ENCODE measurements around the gene DCLK2.

DCLK2 gene

DNA sequence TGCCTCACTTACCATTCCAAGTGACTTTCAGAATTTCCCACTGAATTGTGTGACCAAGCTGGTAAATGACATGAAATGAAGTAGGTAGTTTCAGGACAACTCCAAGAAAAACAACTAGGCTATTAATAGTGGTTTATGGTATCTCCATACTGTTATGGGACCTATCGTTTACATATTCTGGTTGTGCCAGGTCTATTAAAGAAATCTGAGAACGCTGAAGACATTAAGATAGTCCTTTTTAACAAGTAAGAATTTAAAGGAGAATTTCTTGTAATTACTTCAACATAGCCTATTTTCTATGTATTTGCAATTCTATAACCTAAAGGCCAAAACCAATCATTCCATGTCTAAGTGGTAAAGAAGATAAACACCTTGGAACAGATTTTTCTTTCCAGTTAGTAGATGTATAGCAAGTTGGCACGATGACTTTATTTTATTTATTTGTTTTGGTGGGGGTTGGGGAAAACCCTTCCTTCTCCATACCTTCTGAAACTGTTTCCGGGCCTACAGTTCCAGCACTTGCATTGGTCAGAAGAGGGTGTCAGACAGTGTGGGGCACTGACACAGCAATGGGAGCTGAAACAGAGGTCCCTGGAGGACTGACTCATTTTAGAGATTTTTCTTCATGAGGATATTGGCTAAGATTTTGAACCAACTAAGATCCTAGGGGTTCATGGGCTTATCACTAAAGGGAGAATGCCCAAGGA is 7.6 kb upstream of the DCLK2 start:
- no peak for DNase-seq

DNA sequence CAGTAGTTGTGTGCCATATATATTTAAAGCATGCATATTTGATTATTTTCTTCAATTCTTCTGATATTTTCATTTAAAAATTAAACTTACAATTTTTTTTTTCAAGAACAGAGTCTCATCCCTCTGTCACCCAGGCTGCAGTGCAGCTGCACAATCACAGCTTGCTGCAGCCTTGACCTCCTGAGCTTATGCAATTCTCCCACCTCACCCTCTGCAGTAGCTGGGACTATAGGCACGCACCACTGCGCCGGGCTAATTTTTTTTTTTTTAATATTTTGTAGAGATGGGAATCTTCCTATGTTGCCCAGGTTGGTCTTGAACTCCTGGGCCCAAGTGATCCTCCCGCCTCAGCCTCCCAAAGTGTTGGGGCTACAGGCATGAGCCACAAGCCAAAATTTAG is 5.8 kb upstream of the DCLK2 start:
- no peak for DNase-seq

DNA sequence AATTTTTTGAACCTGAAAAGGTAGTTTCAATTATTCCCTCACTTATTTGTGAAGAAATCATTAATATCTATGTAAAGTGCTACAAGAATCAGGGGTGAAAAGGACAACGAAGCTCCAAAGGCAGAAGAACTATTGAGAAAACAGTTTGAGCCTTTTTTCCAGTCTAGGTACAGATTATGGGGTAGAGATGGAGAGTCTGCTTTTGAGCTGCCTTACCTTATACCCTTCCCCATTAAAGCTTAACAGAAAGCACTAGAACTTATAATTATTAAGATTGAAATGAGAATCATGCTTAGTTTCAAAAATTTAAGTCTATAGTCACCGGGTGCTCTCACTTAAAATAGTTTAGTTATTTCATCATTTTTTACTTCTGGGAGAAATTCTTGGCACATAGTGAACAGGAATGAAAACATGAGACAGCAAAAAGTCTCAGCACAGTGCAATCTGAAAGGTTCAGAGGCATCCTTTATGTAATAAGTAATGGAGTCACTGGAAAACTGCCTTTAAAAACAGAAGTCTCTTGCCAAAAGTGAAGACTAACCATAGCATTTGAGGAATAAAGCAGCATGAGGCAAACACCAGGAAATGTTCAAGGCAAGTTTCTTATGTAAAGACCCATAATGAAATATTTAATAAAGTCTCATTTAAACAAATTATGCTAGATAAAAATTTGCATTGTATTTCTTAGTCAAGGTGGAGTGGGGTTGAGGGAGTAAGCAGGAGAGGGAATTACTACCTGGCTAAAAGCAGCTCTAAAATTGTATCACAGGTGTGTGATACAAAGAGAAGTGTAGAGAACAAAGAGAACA is 5.1 kb upstream of the DCLK2 start:
- peak; percentile 62 for DNase-seq

DNA sequence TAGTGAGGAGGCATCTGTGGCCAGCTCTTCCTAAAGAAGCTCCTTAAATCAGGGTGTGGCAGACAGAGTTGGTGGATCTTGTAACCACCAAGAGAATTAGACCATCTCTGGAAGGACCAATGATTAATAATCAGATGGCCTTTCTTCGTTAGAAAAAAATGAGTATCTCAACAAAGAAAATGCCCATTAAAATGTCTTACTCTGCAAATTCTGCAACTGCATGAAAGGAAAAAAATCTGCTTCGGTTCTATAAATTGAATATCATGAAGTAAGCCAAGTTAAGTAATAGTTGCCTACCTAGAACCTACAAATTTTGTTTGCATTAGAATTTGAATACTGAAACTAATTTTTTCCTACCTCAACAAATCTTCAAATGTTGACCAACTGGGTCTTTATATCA is 4.2 kb upstream of the DCLK2 start:
- no peak for DNase-seq

DNA sequence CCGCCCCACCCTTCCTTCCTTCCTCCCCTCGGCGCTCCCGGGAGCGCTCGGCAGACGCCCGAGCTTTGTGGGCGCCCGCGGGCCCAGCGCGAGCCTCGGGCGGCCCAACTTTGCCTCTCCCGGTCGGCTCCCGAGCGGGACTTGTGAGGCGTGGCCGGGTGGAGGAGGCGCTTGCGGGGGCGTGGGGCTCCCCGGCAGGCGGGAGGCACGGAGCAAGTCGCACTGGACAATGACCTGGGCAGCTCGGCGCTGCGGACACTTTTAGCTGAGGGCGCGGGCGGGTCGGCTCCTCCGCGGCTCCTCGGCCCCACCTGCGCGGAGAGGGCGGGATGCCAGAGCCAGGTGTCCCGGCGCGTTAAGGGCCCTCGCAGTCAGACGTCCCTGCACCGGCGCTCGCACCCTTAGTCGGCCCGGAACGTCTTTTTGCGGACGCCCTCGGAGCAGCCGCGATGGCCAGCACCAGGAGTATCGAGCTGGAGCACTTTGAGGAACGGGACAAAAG is 385 bp downstream of the DCLK2 start:
- peak; percentile 38 for DNase-seq

DNA sequence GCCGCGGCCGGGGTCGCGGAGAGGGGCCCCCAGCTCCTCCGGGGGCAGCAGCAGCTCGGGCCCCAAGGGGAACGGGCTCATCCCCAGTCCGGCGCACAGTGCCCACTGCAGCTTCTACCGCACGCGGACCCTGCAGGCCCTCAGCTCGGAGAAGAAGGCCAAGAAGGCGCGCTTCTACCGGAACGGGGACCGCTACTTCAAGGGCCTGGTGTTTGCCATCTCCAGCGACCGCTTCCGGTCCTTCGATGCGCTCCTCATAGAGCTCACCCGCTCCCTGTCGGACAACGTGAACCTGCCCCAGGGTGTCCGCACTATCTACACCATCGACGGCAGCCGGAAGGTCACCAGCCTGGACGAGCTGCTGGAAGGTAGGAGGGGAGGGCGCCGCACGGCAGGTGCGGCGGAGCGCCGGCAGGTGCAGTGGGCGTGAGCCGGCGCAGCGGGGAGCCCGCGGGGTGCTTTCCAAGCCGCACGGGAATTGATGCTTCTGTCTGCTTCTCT is 886 bp downstream of the DCLK2 start:
- DNase-seq = no peak

DNA sequence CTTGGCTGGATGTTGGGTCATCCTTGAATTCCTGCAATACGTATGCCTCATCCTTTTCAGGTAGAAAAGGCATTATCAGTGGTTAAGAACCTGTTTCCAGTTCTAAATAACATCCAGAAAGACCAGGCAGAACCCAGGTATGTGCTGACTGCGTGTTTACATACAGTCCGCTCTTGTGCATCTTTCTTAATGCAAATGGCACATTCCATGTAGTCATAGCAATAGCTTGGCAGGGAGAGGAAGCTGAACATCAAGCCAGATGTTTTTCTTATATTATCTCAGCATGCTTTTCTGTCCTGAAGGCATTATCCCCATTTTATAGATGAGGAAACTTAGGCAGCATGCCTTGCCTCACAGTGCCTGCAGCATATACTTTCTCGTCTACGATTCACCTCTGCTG is 2.1 kb downstream of the DCLK2 start:
- DNase-seq = peak; percentile 28

DNA sequence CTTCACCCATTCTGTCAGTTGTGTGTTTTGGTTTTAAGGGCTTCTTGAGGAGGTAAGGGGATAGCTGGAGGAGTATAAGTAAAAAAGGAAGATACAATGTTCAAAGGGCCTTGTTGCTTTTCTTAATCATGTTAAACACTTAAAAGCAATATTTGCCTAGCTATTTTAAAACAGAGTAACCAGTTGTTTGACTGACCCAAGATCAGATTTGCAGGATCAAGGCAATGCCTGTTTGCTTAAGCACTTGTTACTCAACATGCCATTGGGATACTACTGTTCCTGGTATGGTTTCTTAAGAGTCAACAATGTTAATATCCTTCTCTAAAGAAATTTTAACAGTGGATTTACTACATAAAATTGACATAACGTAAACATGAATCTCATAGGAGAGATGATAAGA is 2.6 kb downstream of the DCLK2 start:
- DNase-seq = no peak

DNA sequence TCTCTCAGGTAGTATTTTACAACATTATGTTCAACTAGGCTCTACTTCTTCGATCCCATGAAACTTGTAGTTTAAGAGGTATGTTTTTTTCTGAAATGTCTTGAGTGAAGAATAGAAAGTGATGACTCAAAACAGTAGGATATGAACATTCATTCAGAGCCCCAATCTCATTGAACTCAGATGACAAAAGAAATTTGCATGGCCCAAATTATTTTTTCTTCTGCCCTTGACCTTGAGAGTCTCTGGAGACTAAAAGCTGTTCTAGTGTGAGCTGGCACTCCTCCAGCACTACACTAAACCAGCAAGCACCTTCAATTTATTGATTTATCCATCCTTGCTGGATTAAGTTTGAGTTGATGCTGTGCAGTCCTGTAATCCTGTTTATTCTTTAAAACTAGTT is 4.0 kb downstream of the DCLK2 start:
- DNase-seq = no peak

DNA sequence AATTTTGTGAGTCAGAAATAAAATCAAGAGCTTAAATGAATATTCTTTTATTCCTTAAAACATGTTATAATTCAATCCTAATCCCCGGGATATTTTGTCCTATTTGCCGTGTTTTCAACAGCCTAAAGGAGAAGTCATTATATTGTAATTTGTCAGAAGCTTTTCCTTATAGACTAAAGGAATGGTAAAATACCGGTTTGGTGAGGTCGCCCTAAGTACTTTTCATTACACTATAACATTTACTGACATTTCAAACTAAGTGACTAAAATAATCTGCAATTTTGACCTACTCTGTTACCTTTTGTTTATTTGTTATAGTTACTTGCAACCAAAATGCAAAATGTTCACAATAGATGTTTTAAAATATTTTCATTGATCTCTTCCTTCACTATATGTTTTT is 8.8 kb downstream of the DCLK2 start:
- DNase-seq = no peak

DNA sequence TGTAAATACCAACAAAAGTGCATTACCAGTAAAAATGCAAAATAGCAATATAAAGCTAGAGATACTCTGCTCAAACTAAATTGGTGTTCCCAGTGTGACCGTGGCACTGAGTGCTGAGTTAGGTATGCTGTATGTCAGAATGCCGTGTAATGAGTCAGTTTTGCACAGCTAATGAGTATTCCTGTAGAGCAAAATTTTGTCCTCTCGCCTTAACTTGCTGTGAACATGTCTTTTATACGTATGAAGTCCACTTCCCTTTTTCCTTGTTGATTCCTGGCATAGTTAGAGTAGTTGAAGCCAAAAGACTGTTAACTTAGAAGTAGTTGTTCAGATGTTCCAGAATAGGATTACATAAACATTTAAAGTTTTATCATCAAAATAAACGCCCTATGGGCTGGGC is 11.5 kb downstream of the DCLK2 start:
- DNase-seq = no peak

DNA sequence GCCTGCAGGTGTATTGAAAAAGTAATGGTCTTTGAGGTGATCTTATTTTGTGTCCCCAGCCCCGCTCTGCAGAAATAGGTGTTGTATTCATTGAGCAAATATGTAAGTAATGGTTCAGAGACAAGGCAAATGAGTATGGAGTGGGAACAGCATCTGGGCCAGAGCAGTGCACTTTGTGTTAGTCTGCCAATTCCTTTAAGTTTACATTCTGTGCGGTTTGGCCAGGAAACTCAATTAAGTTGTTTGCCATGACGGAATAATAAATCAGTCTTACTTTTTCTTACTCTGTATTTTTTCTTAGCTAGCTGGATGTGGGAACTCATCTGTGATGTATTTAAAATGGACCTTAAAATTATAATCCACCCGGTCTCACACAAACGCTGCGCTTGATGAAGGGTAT is 12.6 kb downstream of the DCLK2 start:
- DNase-seq = peak; percentile 4

DNA sequence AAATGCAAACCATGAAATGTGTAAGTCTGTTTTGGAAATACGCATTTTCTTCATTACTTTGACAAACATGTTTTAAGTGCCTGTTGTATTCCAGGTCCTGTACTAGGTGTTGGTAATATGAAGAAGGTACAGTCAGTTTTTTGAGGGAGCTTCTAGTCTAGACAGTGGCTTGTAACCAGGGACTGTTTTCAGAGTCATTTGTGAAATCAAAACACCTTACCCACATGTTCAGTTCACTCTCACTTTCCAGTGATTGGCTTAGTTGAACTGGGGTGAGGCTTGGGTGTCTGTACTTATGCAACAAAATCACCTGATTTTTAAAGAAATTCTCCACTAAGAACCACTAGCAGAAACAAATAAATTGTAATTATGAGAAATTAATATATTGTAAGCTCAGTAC is 16.4 kb downstream of the DCLK2 start:
- no peak for DNase-seq

DNA sequence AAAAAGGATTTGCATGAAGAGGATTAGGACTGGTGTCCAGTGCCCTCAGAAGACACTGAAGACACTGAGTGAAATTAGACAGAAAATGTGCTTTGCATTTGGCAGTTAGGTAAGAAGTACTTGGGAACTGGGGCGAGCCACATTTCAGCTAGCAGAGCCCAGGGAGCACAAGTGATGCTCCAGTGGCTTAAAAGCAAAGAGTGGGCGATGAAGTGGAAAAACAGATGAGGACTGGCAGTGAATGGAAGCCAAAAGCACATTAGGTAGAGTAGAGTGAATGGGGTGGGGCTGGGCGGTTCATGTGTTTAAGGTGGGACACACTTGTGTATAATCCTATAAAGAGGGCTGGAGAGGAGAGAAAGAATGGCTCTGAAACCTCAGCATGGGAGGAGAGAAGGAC is 18.4 kb downstream of the DCLK2 start:
- no peak for DNase-seq

DNA sequence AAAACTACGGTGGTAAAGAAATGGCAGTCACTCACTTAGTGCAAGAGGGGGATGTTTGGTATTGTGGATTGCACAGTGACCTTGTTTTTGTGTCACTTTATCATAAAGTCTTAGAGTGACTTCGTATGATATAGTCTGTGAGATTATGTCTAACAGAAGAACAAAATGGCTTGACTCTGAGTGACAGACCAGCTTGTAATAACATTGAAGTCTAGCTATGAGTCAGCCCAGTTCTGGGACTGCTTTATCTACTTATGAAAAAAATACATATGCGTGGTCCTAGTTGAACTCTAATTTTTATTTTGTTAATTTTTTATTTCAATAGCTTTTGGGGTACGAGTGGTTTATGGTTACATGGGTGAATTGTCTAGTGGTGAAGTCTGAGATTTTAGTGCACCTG is 20.0 kb downstream of the DCLK2 start:
- DNase-seq = no peak

DNA sequence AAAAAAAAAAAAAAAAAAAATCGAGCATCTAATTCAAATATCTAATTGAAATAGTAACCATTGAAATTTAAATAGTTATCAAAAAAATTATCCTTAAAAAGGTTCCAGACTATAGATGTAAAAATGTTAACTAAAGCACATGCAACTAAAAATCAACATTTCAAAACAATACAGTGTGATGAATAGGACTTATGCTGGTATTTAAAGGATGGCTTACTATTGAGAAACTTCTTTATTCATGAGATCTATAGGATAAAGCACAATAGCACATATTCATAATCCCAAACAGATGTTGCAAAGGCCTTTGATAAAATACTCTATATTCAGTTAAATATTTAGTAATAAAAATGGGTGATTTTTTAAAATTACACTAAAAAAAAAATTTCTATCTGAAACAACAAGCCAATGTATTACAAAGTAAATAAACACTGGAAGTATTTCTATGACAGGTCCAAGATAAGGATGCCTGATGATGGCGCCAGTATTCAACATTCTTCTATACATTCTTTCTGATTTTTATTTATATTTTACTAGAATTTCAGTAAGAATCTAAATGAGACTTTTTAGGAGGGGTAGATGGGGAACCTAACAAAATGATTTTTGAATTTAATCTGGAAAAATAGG is 26.3 kb downstream of the DCLK2 start:
- no peak for DNase-seq

DNA sequence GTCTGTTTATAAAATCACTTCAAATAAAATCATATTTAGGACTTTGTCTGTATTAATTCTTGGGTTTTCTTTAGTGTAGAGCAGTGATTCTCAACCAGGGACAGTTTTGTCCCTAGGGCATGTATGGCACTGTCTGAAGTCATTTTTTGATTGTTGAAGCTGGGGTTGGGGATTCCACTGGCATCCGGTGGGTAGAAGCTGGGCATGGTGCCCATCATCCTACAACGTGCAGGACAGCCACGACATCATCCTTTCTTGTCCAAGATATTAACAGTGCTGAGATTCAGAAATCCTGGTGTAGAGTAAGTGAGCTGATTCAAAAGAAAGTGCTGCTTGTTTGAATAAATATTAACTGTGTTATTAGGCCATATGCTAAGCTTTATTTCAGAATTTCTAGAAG is 28.6 kb downstream of the DCLK2 start:
- no peak for DNase-seq

DNA sequence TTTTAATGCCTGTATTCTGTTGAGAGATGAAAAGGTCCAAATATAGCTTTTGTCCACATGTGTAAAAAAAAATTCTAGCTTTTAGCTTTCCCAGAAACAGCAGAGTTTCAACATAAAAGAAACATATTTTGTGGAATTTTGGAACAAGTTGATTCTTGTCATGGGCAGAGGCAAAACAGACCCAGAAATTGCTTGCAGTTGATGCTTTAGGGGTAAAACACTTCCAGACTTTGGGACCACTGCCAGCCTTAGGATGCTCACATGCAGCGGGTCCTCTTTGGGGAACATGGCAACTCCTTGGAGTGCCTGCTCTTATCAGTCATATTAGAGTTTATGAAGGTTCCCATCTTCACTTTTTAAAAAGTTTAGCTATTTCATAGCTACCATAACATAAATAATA is 30.4 kb downstream of the DCLK2 start:
- DNase-seq = no peak

DNA sequence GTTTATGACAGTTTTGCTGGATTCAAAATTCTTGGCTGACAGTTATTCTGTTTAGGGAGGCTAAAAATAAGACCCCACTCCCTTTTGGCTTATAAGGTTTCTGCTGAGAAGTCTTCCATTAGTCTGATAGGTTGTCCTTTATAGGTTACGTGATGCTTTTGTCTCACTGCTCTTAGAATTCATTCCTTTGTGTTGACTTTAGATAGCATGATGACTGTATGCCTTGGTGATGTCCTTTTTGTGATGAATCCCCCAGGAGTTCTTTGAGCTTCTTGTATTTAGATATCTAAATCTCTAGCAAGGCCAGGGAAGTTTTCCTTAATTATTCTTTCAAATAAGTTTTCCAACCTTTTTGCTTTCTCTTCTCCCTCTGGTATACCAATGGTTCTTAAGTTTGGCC is 36.4 kb downstream of the DCLK2 start:
- DNase-seq = no peak

DNA sequence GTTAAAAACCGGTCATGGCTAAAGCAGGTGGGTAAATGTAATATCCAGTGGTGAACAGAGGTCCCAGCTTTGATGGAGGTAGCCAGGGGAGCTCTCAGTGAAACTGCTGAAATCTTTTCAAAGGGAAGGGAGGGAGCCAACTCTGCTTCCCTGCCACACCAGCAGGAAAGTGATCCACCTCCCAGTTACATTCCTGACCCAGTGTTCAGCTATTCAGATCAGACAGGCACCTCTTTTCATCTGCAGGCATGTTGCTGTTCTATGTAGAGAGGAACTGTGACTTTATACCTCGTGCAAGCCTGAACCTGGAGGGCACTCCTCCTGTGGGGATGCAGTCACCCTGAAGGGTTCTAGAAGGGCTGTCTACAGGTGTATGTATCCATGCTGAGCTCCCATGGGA is 37.6 kb downstream of the DCLK2 start:
- no peak for DNase-seq

DNA sequence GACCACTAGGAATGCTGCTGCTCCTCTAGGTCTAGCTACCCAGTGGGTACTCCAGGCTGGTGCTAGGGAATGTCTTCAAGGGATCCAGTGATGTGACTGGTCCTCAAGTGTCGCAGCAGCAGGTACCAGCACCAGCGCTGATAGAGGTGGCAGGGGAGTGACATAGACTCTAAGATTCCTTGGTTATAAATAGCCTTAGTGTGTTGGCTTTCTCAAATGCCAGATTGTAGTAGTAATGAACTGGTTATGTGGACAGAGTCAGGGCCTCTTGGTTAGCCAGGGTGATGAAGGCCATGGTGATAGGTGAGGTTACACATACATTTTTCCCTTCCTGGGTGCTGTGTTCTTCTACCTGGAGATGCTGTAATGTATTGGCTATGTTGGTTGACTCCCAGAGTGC is 38.3 kb downstream of the DCLK2 start:
- no peak for DNase-seq

DNA sequence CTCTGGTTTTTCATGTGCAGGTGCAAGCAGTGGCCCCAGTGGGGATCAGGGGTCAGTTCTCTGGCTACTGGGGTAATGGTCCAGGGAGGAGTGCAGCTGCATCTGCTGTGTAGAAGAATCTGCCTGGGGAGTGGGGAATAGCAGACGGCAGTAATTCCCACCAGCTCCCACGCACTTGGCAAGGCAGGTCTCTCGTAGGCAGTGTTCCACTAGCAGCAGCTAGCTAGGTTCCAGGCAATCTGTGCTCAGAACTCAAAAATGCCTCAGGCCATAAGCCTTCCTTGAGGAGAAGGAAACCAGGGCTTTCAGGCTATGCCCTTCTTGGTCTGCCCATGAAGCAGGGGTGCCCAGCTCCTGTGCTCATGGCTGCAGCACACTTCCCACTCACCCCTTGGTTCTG is 38.8 kb downstream of the DCLK2 start:
- no peak for DNase-seq

DNA sequence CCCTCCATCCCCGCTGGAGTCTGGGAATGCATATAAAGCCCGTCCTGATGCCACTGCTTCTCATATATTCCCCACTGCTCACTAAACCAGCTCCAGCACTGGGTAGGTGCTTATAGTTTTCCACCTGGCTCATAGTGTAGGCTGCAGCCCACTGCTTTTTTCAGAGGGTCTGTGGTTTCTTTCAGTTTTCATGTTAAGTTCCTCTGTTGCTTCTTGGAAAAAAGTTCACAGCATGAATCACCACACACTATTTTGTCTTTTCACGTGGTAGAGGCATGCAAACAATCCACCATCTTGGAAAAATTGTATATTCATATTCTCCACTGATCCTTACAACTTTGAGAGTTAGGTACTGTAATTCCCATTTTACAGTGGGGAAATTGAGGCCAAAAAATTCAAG is 39.4 kb downstream of the DCLK2 start:
- DNase-seq = no peak

DNA sequence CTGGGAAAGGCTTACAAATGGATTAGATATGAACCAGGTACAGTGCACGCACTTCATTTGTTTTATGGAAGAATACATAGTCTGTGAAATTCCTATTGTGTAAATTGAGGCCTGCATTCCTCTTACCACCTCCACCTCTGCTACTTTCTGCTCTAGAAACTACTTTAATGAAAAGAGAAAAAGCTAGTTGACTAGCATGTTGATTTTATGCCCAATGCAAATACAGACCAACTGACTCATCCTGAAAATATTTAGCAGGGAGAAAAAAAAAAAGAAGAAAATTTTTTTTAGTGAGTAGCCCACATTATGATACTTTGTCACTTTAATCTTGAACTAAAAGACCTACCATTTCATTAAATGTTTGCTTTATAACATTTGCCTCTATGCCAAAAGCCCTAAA is 41.2 kb downstream of the DCLK2 start:
- DNase-seq = peak; percentile 47

All from HCEC 1CT (cell line).